ENCODE measurements around the gene ZNF418.
"Not testable (repeated sequence)": the region's sequence is repeated elsewhere in the genome, so short reads cannot be mapped to it uniquely, and the experiment has no call there.

DNA sequence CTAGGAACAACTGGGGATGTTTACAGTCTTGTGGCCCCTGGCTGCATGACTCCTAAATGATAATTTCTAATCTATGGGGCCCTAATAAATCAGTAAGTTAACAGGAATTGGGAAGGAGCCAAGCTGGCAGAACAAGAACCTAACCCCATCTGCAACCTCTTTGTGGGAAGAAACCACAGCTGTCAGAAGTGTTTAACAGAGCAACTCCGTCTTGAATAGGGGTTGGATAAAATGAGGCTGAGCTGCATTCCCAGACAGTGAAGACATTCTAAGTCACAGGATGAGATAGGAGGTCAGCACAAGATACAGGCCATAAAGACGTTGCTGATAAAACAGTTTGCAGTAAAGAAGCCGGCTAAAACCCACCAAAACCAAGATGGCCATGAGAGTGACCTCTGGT is 44.5 kb downstream of the ZNF418 start:
- not testable (repeated sequence) for TF ChIP-seq POLR2AphosphoS5 (IDR thresholded peaks at IDR 0.05; ENCODE audit: borderline replicate concordance, low read depth, low read length); EZH2 (IDR thresholded peaks at IDR 0.05)
